Subcutaneous abdominal adipose tissue (tissue), 5 donors: ENCODE results near the gene EFNA4.
"Not testable (repeated sequence)": the region's sequence is repeated elsewhere in the genome, so short reads cannot be mapped to it uniquely, and the experiment has no call there.

ENCODE experiments used
- H3K27ac ChIP-seq: one replicate; pipeline ENCODE4 v1.7.0; 2013; ENCODE audit warnings: low read depth, mild to moderate bottlenecking, inconsistent platforms, low read length, moderate library complexity
- H3K27me3 ChIP-seq, 5 donors: one replicate each; pipeline ENCODE4 v1.7.0; 2013; ENCODE audit warnings: low read length in 5 of 5, inconsistent platforms in 1 of 5; ENCODE audit not compliant: control insufficient read depth in 5 of 5, insufficient read depth in 4 of 5
- H3K36me3 ChIP-seq, 5 donors: one replicate each; pipeline ENCODE4 v1.7.0; 2013; ENCODE audit warnings: low read length in 5 of 5; ENCODE audit not compliant: control insufficient read depth in 5 of 5, insufficient read depth in 5 of 5
- H3K4me1 ChIP-seq, 5 donors: one replicate each; pipeline ENCODE4 v1.7.0; 2013; ENCODE audit warnings: low read length in 5 of 5, mild to moderate bottlenecking in 3 of 5, moderate library complexity in 1 of 5; ENCODE audit not compliant: control insufficient read depth in 5 of 5, insufficient read depth in 5 of 5
- H3K4me3 ChIP-seq, 5 donors: one replicate each; pipeline ENCODE4 v1.7.0; 2013; ENCODE audit warnings: low read length in 5 of 5, low read depth in 1 of 5
- H3K9ac ChIP-seq, 5 donors: one replicate each; pipeline ENCODE4 v1.7.0; 2013; ENCODE audit warnings: low read length in 5 of 5, mild to moderate bottlenecking in 4 of 5, moderate library complexity in 3 of 5
- H3K9me3 ChIP-seq, 5 donors: one replicate each; pipeline ENCODE4 v1.7.0; 2013; ENCODE audit warnings: low read length in 5 of 5; ENCODE audit not compliant: control insufficient read depth in 5 of 5
- donor health status: healthy.
- donor health status: healthy.
- donor health status: healthy.
- donor health status: healthy.
- donor health status: healthy.

The EFNA4 gene

GRCh38 chr1:155116113-155116764 lies 52.7 kb downstream of the EFNA4 start:
- no peak overlapping the region for H3K27ac ChIP-seq

GRCh38 chr1:155117610-155118009 lies 54.1 kb downstream of the EFNA4 start:
- Histone ChIP-seq H3K4me1 (no peaks in the 10 kb centered on the region), H3K36me3 (no peaks in the 10 kb centered on the region), H3K4me3 (no peak overlapping the region), H3K27me3 (peaks cover 0 to 7% (median 3%) of the 10 kb centered on the region in 5 donors), H3K9me3 (no peaks in the 10 kb centered on the region), H3K9ac (no peak overlapping the region), H3K27ac (no peak overlapping the region)

More at GRCh38 chr1:155116113-155116764, 52.7 kb downstream of the EFNA4 start:
- Histone ChIP-seq H3K9me3 (no peaks in the 10 kb centered on the region), H3K4me1 (no peaks in the 10 kb centered on the region), H3K4me3 (no peak overlapping the region), H3K27me3 (peaks cover 0 to 7% (median 3%) of the 10 kb centered on the region in 5 donors), H3K36me3 (no peaks in the 10 kb centered on the region), H3K9ac (no peak overlapping the region)

GRCh38 chr1:155118090-155118489 lies 54.5 kb downstream of the EFNA4 start:
- H3K9me3 ChIP-seq, H3K9ac ChIP-seq, H3K27me3 ChIP-seq, H3K27ac ChIP-seq, H3K4me1 ChIP-seq, H3K4me3 ChIP-seq, H3K36me3 ChIP-seq: not testable (repeated sequence)
